ENCODE data around the gene MED25. TPM values are rescaled to one million over a fixed set of nuclear protein-coding genes. Genes with fewer than 3 reads are reported as not detected.

The MED25 gene
- polyA plus RNA-seq, 2 of the 4 experiments (the other 2 are of a cell fraction) = 20.4 to 40.1 TPM

- TF ChIP-seq RNF2 (IDR thresholded peaks at IDR 0.05; ENCODE audit: borderline replicate concordance, low read depth) = no peak
- TF ChIP-seq, protein P1, sequence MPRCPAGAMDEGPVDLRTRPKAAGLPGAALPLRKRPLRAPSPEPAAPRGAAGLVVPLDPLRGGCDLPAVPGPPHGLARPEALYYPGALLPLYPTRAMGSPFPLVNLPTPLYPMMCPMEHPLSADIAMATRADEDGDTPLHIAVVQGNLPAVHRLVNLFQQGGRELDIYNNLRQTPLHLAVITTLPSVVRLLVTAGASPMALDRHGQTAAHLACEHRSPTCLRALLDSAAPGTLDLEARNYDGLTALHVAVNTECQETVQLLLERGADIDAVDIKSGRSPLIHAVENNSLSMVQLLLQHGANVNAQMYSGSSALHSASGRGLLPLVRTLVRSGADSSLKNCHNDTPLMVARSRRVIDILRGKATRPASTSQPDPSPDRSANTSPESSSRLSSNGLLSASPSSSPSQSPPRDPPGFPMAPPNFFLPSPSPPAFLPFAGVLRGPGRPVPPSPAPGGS (IDR thresholded peaks at IDR 0.05) = no peak
Observed at GRCh38 chr19:49881186-49881585, 63.1 kb downstream of the MED25 start (continued).

- H3K4me3 ChIP-seq = no peak overlapping the region
- FAIRE-seq (no peak), ATAC-seq (no peak), DNase-seq (ENCODE audit: low read depth in 1 of 2, low spot score in 1 of 2) (peak in 1 of 2 experiments; percentile 72)
- ChIA-PET CTCF (interaction anchor here (0.6 to 3.8 kb wide), 5 partner anchors 8 to 254 kb away, joined by 3 to 24 read pairs (median 3); no protein-coding TSS in a partner anchor), POLR2A (no interaction called here)
- H3K9me3 ChIP-seq = peaks cover 10% of the 10 kb centered on the region
- H3K27ac ChIP-seq = no peak overlapping the region
- H3K4me2 ChIP-seq = no peak overlapping the region
- H3K4me1 ChIP-seq = peaks cover 11% of the 10 kb centered on the region
- WGBS (ENCODE audit: missing lambda C conversion rate) = 94% methylated on average over 31 of the region's 31 CpGs
- TF ChIP-seq, protein P2, sequence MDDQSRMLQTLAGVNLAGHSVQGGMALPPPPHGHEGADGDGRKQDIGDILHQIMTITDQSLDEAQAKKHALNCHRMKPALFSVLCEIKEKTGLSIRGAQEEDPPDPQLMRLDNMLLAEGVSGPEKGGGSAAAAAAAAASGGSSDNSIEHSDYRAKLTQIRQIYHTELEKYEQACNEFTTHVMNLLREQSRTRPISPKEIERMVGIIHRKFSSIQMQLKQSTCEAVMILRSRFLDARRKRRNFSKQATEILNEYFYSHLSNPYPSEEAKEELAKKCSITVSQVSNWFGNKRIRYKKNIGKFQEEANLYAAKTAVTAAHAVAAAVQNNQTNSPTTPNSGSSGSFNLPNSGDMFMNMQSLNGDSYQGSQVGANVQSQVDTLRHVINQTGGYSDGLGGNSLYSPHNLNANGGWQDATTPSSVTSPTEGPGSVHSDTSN (IDR thresholded peaks at IDR 0.05) = peak; percentile 86
- TF ChIP-seq MYC (IDR thresholded peaks at IDR 0.05; ENCODE audit: borderline replicate concordance, low read length) (no peak), USF2 (IDR thresholded peaks at IDR 0.05) (peak; percentile 68)
Observed at GRCh38 chr19:49881672-49882394, 63.7 kb downstream of the MED25 start.

DNA sequence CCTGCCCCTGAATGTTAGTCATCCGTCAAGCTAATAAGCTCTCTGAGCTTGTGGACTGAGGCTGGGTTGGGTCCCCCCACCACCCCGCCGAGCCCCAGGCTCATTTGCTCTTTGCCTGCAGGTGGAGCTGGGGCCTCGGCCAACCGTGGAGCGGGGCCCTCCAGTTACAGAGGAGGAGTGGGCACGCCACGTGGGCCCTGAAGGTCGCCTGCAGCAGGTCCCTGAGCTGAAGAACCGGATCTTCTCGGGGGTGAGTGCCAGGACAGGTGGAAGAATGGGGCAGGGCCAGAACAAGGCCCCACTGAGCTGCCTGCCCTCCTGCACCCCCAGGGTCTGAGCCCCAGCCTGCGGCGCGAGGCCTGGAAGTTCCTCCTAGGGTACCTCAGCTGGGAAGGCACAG, 64.6 kb downstream of the MED25 start:
- TF ChIP-seq BHLHE40 (IDR thresholded peaks at IDR 0.05; ENCODE audit: low read depth, low read length) (no peak), NR3C1 (IDR thresholded peaks at IDR 0.05) (no peak), CEBPB (IDR thresholded peaks at IDR 0.05) (no peak), NFE2L2 (conservative IDR thresholded peaks at IDR 0.05; ENCODE audit: low read length) (no peak), TFCP2L1 (CRISPR knock-in tag; IDR thresholded peaks at IDR 0.05) (no peak), EHF (CRISPR knock-in tag; IDR thresholded peaks at IDR 0.05) (no peak), FOXS1 (CRISPR knock-in tag; IDR thresholded peaks at IDR 0.05) (no peak)
- TF ChIP-seq, protein P3, sequence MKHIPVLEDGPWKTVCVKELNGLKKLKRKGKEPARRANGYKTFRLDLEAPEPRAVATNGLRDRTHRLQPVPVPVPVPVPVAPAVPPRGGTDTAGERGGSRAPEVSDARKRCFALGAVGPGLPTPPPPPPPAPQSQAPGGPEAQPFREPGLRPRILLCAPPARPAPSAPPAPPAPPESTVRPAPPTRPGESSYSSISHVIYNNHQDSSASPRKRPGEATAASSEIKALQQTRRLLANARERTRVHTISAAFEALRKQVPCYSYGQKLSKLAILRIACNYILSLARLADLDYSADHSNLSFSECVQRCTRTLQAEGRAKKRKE (CRISPR knock-in tag; IDR thresholded peaks at IDR 0.05; ENCODE audit: low read depth) = no peak
- ChIA-PET POLR2A (no interaction called here), CTCF (interaction anchor here (0.8 to 2.2 kb wide), 3 partner anchors 15 to 253 kb away, joined by 3 to 6 read pairs (median 3); partner anchors contain the start of gene IL4I1)
- no peak overlapping the region for H3K27ac ChIP-seq
- ATAC-seq = no peak
- peaks cover 10% of the 10 kb centered on the region for H3K9me3 ChIP-seq
- H3K4me2 ChIP-seq = no peak overlapping the region
- FAIRE-seq = no peak
- no peak for DNase-seq (ENCODE audit: low read depth in 1 of 2, low spot score in 1 of 2)
- H3K4me3 ChIP-seq = no peak overlapping the region
- WGBS (ENCODE audit: missing lambda C conversion rate) = 98% methylated on average over 11 of the region's 14 CpGs
- H3K4me1 ChIP-seq = peaks cover 11% of the 10 kb centered on the region

GRCh38 chr19:49883094-49883493, 65.0 kb downstream of the MED25 start:
- Histone ChIP-seq H3K4me3 (no peak overlapping the region), H3K4me2 (no peak overlapping the region), H3K27ac (no peak overlapping the region), H3K9me3 (peaks cover 10% of the 10 kb centered on the region), H3K4me1 (peaks cover 11% of the 10 kb centered on the region)
- ATAC-seq (no peak), FAIRE-seq (no peak), DNase-seq (ENCODE audit: low read depth in 1 of 2, low spot score in 1 of 2) (no peak)
- ChIA-PET CTCF (interaction anchor here (2.2 kb wide), 1 partner anchor 14 kb away, joined by 6 read pairs; the partner anchor contains the start of gene IL4I1), POLR2A (no interaction called here)
- WGBS (ENCODE audit: missing lambda C conversion rate) = 92% methylated on average over 5 of the region's 5 CpGs
- TF ChIP-seq KDM1A (IDR thresholded peaks at IDR 0.05; ENCODE audit: low read depth) (peak; percentile 85; the same call in 1 of the 2 replicates), FOXS1 (CRISPR knock-in tag; IDR thresholded peaks at IDR 0.05) (no peak)

Data from A549 (cell line).